MCF 10A (cell line): ENCODE results near the gene LRRK1. TPM values are rescaled to one million over a fixed set of nuclear protein-coding genes. Genes with fewer than 3 reads are reported as not detected.

Experiments
- BruUV-seq: library from RNA; stranded (reverse); fragments of 400-500 nt; replicated peaks from 2 replicates; lab custom pipeline; 2021; lab: Mats Ljungman, UMichigan
- CTCF ChIA-PET: fragments of 300-600 bp; sonication (Branson Sonifier 250); formaldehyde crosslinking; extraction: SDS; loops from one replicate; lab custom pipeline; 2021; ENCODE audit warnings: antibody characterized with exemption, inconsistent platforms; lab: Yijun Ruan, JAX
- POLR2A ChIA-PET: fragments of 300-600, 350-650 bp; sonication (Branson Sonifier 250); formaldehyde crosslinking; extraction: SDS; loops from one replicate; lab custom pipeline; 2020; ENCODE audit warnings: antibody characterized with exemption, inconsistent platforms; lab: Yijun Ruan, JAX
- DNase-seq: peaks from one replicate; pipeline ENCODE4 v3.0.0-alpha.2; 2018; ENCODE audit not compliant: unreplicated experiment
- H3K27ac Mint-ChIP-seq: one replicate; pipeline ENCODE4 v1.8.0; 2022; ENCODE audit warnings: mild to moderate bottlenecking, low read depth, mixed read lengths; ENCODE audit not compliant: unreplicated experiment
- H3K27me3 Mint-ChIP-seq: one replicate; pipeline ENCODE4 v1.8.0; 2022; ENCODE audit warnings: mixed read lengths; ENCODE audit not compliant: insufficient read depth, unreplicated experiment
- H3K36me3 Mint-ChIP-seq: one replicate; pipeline ENCODE4 v1.8.0; 2022; ENCODE audit warnings: mild to moderate bottlenecking, moderate library complexity, mixed read lengths; ENCODE audit not compliant: insufficient read depth, unreplicated experiment
- H3K4me1 Mint-ChIP-seq: one replicate; pipeline ENCODE4 v1.8.0; 2022; ENCODE audit warnings: mixed read lengths; ENCODE audit not compliant: insufficient read depth, unreplicated experiment
- H3K4me3 Mint-ChIP-seq: one replicate; pipeline ENCODE4 v1.8.0; 2022; ENCODE audit warnings: mild to moderate bottlenecking, moderate library complexity, mixed read lengths; ENCODE audit not compliant: unreplicated experiment
- H3K9me3 Mint-ChIP-seq: one replicate; pipeline ENCODE4 v1.8.0; 2022; ENCODE audit warnings: mixed read lengths; ENCODE audit not compliant: unreplicated experiment
- intact Hi-C: fragments of 100-400 bp; cut with micrococcal nuclease; formaldehyde crosslinking; loops from 2 replicates; pipeline ENCODE4 v1.14.1; 2022
- total RNA-seq: library from RNA; stranded (reverse); gene quantifications from 2 replicates; pipeline ENCODE4 v1.2.3, GENCODE V29; 2022
- TF ChIP-seq, protein P1 (sequence below): fragments of 200-600 bp; IDR thresholded peaks from one replicate; pipeline ENCODE4 v1.8.0; 2022; ENCODE audit warnings: antibody characterized with exemption, mild to moderate bottlenecking; ENCODE audit not compliant: unreplicated experiment

The LRRK1 gene
- total RNA-seq, 1 experiment from 2014 or later: 15.4 TPM

DNA sequence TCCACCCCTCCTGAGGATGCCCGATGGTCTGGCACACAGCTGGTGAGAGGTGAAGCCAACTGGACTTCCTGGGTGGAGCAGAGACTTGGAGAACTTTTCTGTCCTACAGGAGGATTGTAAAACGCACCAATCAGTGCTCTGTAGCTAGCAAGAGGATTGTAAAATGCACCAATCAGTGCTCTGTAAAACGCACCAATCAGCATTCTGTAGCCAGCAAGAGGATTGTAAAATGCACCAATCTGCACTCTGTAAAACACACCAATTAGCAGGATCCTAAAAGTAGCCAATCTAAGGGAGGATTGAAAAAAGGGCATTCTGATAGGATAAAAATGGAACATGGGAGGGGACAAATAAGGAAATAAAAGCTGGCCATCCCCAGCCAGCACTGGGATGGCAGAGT, 182.5 kb downstream of the LRRK1 start:
- no peaks in the 10 kb centered on the region for H3K36me3 Mint-ChIP-seq
- no peak overlapping the region for H3K27ac Mint-ChIP-seq
- H3K4me3 Mint-ChIP-seq: no peak overlapping the region
- intact Hi-C loops: no loop called here
- H3K9me3 Mint-ChIP-seq: no peaks in the 10 kb centered on the region
- ChIA-PET CTCF (no interaction called here), POLR2A (no interaction called here)
- no peak for DNase-seq
- no TSS peak for BruUV-seq
- no peaks in the 10 kb centered on the region for H3K4me1 Mint-ChIP-seq
- TF ChIP-seq, protein P1, sequence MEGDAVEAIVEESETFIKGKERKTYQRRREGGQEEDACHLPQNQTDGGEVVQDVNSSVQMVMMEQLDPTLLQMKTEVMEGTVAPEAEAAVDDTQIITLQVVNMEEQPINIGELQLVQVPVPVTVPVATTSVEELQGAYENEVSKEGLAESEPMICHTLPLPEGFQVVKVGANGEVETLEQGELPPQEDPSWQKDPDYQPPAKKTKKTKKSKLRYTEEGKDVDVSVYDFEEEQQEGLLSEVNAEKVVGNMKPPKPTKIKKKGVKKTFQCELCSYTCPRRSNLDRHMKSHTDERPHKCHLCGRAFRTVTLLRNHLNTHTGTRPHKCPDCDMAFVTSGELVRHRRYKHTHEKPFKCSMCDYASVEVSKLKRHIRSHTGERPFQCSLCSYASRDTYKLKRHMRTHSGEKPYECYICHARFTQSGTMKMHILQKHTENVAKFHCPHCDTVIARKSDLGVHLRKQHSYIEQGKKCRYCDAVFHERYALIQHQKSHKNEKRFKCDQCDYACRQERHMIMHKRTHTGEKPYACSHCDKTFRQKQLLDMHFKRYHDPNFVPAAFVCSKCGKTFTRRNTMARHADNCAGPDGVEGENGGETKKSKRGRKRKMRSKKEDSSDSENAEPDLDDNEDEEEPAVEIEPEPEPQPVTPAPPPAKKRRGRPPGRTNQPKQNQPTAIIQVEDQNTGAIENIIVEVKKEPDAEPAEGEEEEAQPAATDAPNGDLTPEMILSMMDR: no peak
- H3K27me3 Mint-ChIP-seq: no peaks in the 10 kb centered on the region

DNA sequence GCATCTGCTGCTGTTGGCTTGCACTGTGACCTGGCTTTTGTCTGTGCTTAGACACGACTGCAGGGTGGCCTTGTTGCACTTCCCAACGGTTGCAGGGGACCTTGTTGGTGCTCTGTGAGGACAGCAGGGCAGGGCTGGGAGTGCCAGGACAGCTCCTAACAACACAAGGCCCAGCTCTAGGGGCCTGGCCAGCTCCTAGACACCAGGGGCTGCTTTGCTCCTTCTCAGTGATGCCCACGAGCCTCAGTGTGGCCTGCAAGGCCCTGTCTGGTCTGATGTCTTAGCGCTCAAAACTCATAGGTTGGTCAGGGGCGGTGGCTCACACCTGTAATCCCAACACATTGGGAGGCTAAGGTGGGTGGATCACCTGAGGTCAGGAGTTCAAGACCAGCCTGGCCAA, 183.6 kb downstream of the LRRK1 start:
- Mint-ChIP-seq H3K36me3 (no peaks in the 10 kb centered on the region), H3K27me3 (no peaks in the 10 kb centered on the region), H3K27ac (no peak overlapping the region), H3K4me3 (no peak overlapping the region), H3K9me3 (no peaks in the 10 kb centered on the region), H3K4me1 (no peaks in the 10 kb centered on the region)
- no TSS peak for BruUV-seq
- POLR2A ChIA-PET: no interaction called here
- CTCF ChIA-PET: interaction anchor here (0.6 kb wide), 1 partner anchor 114 kb away, joined by 3 read pairs; no protein-coding TSS in a partner anchor
- intact Hi-C loops: no loop called here
- DNase-seq: no peak
- TF ChIP-seq, protein P1: no peak

DNA sequence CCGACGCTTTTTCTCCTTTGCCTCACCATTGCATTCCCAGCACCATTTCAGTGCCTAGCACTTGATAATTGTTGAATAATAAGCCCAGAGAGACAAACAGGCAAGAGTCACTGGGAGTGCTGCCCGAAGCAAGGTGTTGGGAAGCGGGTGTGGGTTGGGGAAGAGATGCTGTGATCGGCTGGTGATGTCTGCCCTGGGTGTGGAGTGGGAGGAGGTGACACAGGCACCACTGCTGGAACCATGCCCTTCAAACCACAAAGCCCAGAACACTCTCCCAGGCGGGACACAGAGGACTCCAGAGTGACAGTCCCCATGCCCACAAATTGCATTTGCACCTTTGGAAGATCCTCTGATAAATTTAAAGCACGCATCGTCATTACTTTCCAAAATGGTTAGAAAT, 184.4 kb downstream of the LRRK1 start:
- TF ChIP-seq, protein P1: no peak
- BruUV-seq: no TSS peak
- Mint-ChIP-seq H3K9me3 (no peaks in the 10 kb centered on the region), H3K4me1 (no peaks in the 10 kb centered on the region), H3K27ac (no peak overlapping the region), H3K4me3 (no peak overlapping the region), H3K27me3 (no peaks in the 10 kb centered on the region), H3K36me3 (no peaks in the 10 kb centered on the region)
- DNase-seq: no peak
- intact Hi-C loops: no loop called here
- ChIA-PET CTCF (interaction anchor here (1.0 to 1.6 kb wide), 2 partner anchors 17 to 88 kb away, joined by 3 to 5 read pairs; no protein-coding TSS in a partner anchor), POLR2A (no interaction called here)

DNA sequence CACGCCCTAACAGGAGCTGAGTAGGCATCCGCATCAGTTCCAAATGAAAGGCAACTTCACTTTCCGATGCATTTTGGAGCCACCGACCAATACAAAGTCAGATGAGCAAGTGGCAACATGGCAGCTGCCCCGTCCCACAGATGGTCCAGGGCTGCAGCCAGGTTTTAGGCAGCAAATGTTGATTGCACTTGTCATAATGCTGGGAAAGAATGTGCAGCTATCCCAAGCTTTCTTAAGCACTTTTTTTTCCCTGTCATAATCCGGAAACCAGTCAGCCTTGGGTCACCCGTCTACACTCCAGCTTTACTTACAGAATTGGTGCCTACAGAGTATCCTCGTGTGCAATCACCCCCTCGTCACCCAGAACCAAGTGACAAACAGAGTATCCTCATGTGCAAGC, 185.0 kb downstream of the LRRK1 start:
- TF ChIP-seq, protein P1: no peak
- H3K9me3 Mint-ChIP-seq: no peaks in the 10 kb centered on the region
- H3K27me3 Mint-ChIP-seq: no peaks in the 10 kb centered on the region
- H3K4me3 Mint-ChIP-seq: no peak overlapping the region
- BruUV-seq: no TSS peak
- H3K4me1 Mint-ChIP-seq: no peaks in the 10 kb centered on the region
- ChIA-PET CTCF (interaction anchor here (0.9 to 1.6 kb wide), 3 partner anchors 17 to 154 kb away, joined by 3 to 5 read pairs (median 3); no protein-coding TSS in a partner anchor), POLR2A (no interaction called here)
- intact Hi-C loops: no loop called here
- no peaks in the 10 kb centered on the region for H3K36me3 Mint-ChIP-seq
- no peak overlapping the region for H3K27ac Mint-ChIP-seq
- DNase-seq: no peak
